IMR-90 (cell line): Measurements from ENCODE around the gene HPF1. TPM values are rescaled to one million over a fixed set of nuclear protein-coding genes. Genes with fewer than 3 reads are reported as not detected.

Experiments
- ATAC-seq: fragments of 200-7000 bp; cut with Tn5 transposase; 2 replicates; pipeline ENCODE4 v1.9.1; 2020; ENCODE audit warnings: low read depth, mild to moderate bottlenecking, moderate library complexity
- BruUV-seq: library from RNA; stranded (reverse); fragments of 400-500 nt; replicated peaks from 2 replicates; lab custom pipeline; 2021; lab: Mats Ljungman, UMichigan
- CTCF ChIA-PET: fragments of 300-600 bp; formaldehyde crosslinking; extraction: SDS; loops from one replicate; lab custom pipeline; 2021; ENCODE audit warnings: antibody characterized with exemption; lab: Yijun Ruan, JAX
- POLR2A ChIA-PET: fragments of 300-600 bp; sonication (Branson Sonifier 250); formaldehyde crosslinking; loops from one replicate; lab custom pipeline; 2022; ENCODE audit warnings: antibody characterized with exemption; ENCODE audit not compliant: unreplicated experiment; lab: Charles Lee
- DNase-seq: peaks from one replicate; pipeline ENCODE4 v3.0.0; 2013
- H2AFZ ChIP-seq: replicated peaks from 2 replicates; pipeline ENCODE3; 2013; ENCODE audit warnings: low read length, mild to moderate bottlenecking; ENCODE audit not compliant: poor library complexity
- H2AK5ac ChIP-seq: 2 replicates; pipeline ENCODE4 v1.6.1; 2013; ENCODE audit warnings: low read depth, low read length, inconsistent platforms
- H2AK9ac ChIP-seq: replicated peaks from 2 replicates; pipeline ENCODE3; 2013; ENCODE audit warnings: mild to moderate bottlenecking, low read depth, low read length, moderate library complexity; ENCODE audit not compliant: poor library complexity
- H2BK120ac ChIP-seq: 2 replicates; pipeline ENCODE4 v1.6.1; 2013; ENCODE audit warnings: low read depth, low read length, inconsistent platforms
- H2BK15ac ChIP-seq: 3 replicates; pipeline ENCODE4 v1.6.1; 2013; ENCODE audit warnings: low read depth, low read length, inconsistent platforms
- H2BK20ac ChIP-seq: 2 replicates; pipeline ENCODE4 v1.6.1; 2013; ENCODE audit warnings: low read depth, mild to moderate bottlenecking, inconsistent platforms, low read length, moderate library complexity
- H2BK5ac ChIP-seq: 2 replicates; pipeline ENCODE4 v1.6.1; 2013; ENCODE audit warnings: mild to moderate bottlenecking, low read depth, low read length, inconsistent platforms; ENCODE audit not compliant: poor library complexity, severe bottlenecking
- H3K14ac ChIP-seq: replicated peaks from 2 replicates; pipeline ENCODE4 v1.6.1; 2013; ENCODE audit warnings: low read depth, low read length, inconsistent platforms
- H3K18ac ChIP-seq: 2 replicates; pipeline ENCODE4 v1.6.1; 2013; ENCODE audit warnings: low read depth, low read length, control low read depth
- H3K23ac ChIP-seq: 2 replicates; pipeline ENCODE4 v1.6.1; 2013; ENCODE audit warnings: low read depth, low read length, inconsistent platforms
- H3K27ac ChIP-seq: 2 replicates; pipeline ENCODE4 v1.5.1; 2013; ENCODE audit warnings: mild to moderate bottlenecking, control low read depth, low read length; ENCODE audit not compliant: insufficient read depth
- H3K27me3 ChIP-seq: 2 replicates; pipeline ENCODE4 v1.6.1; 2013; ENCODE audit warnings: low read length; ENCODE audit not compliant: control insufficient read depth, insufficient read depth
- H3K36me3 ChIP-seq: 2 replicates; pipeline ENCODE4 v1.6.1; 2013; ENCODE audit warnings: low read length, mixed read lengths; ENCODE audit not compliant: control insufficient read depth, insufficient read depth
- H3K4ac ChIP-seq: 2 replicates; pipeline ENCODE4 v1.6.1; 2013; ENCODE audit warnings: low read depth, low read length, inconsistent platforms
- H3K4me1 ChIP-seq: 2 replicates; pipeline ENCODE4 v1.6.1; 2013; ENCODE audit warnings: low read length, mixed read lengths; ENCODE audit not compliant: control insufficient read depth, insufficient read depth
- H3K4me2 ChIP-seq: 2 replicates; pipeline ENCODE4 v1.6.1; 2013; ENCODE audit warnings: low read depth, mild to moderate bottlenecking, control low read depth, low read length, moderate library complexity
- H3K4me3 ChIP-seq: 2 replicates; pipeline ENCODE4 v1.5.1; 2013; ENCODE audit warnings: low read depth, mild to moderate bottlenecking, control low read depth, low read length, moderate library complexity; ENCODE audit not compliant: insufficient read depth
- H3K56ac ChIP-seq: 2 replicates; pipeline ENCODE4 v1.6.1; 2013; ENCODE audit warnings: low read length, inconsistent platforms; ENCODE audit not compliant: insufficient read depth; ENCODE audit errors: extremely low read depth
- H3K79me1 ChIP-seq, 2 experiments: 2 replicates each; pipeline ENCODE4 v1.6.1; 2013; ENCODE audit warnings: low read length in 2 of 2, inconsistent platforms in 1 of 2, low read depth in 1 of 2
- H3K9ac ChIP-seq: 2 replicates; pipeline ENCODE4 v1.6.1; 2013; ENCODE audit warnings: low read depth, low read length, control low read depth
- H3K9me1 ChIP-seq: 2 replicates; pipeline ENCODE4 v1.6.1; 2013; ENCODE audit warnings: low read length, inconsistent platforms; ENCODE audit not compliant: insufficient read depth
- H3K9me3 ChIP-seq: 2 replicates; pipeline ENCODE4 v1.6.1; 2013; ENCODE audit warnings: low read length; ENCODE audit not compliant: control insufficient read depth, insufficient read depth
- H4K20me1 ChIP-seq: 2 replicates; pipeline ENCODE4 v1.6.1; 2013; ENCODE audit warnings: low read length, inconsistent platforms; ENCODE audit not compliant: insufficient read depth
- H4K5ac ChIP-seq: 2 replicates; pipeline ENCODE4 v1.6.1; 2013; ENCODE audit warnings: mild to moderate bottlenecking, low read depth, low read length, control low read depth
- H4K8ac ChIP-seq, 2 experiments: 2 replicates each; pipeline ENCODE4 v1.6.1; 2013; ENCODE audit warnings: low read depth in 2 of 2, low read length in 2 of 2, control low read depth in 1 of 2, inconsistent platforms in 1 of 2
- H4K91ac ChIP-seq: 2 replicates; pipeline ENCODE4 v1.6.1; 2013; ENCODE audit warnings: low read depth, low read length, inconsistent platforms; ENCODE audit not compliant: insufficient read depth
- ELK1 ChIP-seq: fragments of 150-350 bp; IDR thresholded peaks from 2 replicates; pipeline ENCODE4 v1.6.1; 2016; ENCODE audit warnings: low read depth, mild to moderate bottlenecking, low read length, moderate library complexity, borderline replicate concordance
- POLR2A ChIP-seq: IDR thresholded peaks from 2 replicates; pipeline ENCODE4 v1.6.1; 2012; ENCODE audit warnings: mild to moderate bottlenecking, low read depth, low read length
- USF2 ChIP-seq: fragments of 150-350 bp; IDR thresholded peaks from 2 replicates; pipeline ENCODE4 v1.6.1; 2017; ENCODE audit warnings: mild to moderate bottlenecking, antibody characterized with exemption, low read length, low read depth
- WGBS, 2 experiments: methylation state at CpG; one replicate each; pipeline versions ENCODE4 v1.1.5 to v1.1.7; 2013; ENCODE audit warnings: missing lambda C conversion rate in 2 of 2; ENCODE audit not compliant: insufficient read length in 1 of 2; ENCODE audit errors: extremely low coverage in 2 of 2; 5-methylcytosine and 5-hydroxymethylcytosine counted together
- dilution Hi-C: fragments of 300-500 bp; cut with HindIII; formaldehyde crosslinking; loops from one replicate; pipeline ENCODE4 v1.14.3; 2018; ENCODE audit warnings: low sequenced_read_pairs; ENCODE audit not compliant: unreplicated experiment
- in situ Hi-C: fragments of 300-500 bp; cut with MboI; formaldehyde crosslinking; loops from 3 replicates; pipeline ENCODE4 v1.14.3; 2019; ENCODE audit warnings: low sequenced_read_pairs, inconsistent platforms, mixed read lengths
- intact Hi-C: fragments of 100-400 bp; cut with micrococcal nuclease; formaldehyde crosslinking; loops from 2 replicates; pipeline ENCODE4 v1.10.0; 2022
- polyA plus RNA-seq, 3 experiments: library from polyadenylated mRNA; depleted of rRNA; stranded (reverse); fragments of >200 nt; gene quantifications; 2 replicates each; pipeline ENCODE4 v1.2.3, GENCODE V29; 2012; ENCODE audit warnings: low replicate concordance in 1 of 3
- total RNA-seq: library from RNA; depleted of rRNA; stranded (reverse); fragments of >200 nt; gene quantifications from 2 replicates; pipeline ENCODE4 v1.2.3, GENCODE V29; 2012

HPF1 gene
- total and polyA plus RNA-seq, 2 of the 4 experiments (the other 2 are of a cell fraction), result 15.2 to 24.9 TPM

- intact Hi-C loops (no loop called here), in situ Hi-C loops (no loop called here), dilution Hi-C loops (no loop called here)
- Histone ChIP-seq H3K23ac (no peak overlapping the region), H2BK5ac (no peak overlapping the region), H2BK120ac (no peak overlapping the region), H2BK15ac (no peak overlapping the region), H3K79me1 (no peaks in the 10 kb centered on the region), H3K27me3 (peaks cover 8% of the 10 kb centered on the region), H3K14ac (no peak overlapping the region), H3K9ac (no peak overlapping the region), H3K56ac (no peak overlapping the region), H3K9me1 (no peaks in the 10 kb centered on the region), H4K91ac (no peak overlapping the region), H2AFZ (no peak overlapping the region), H4K5ac (no peak overlapping the region), H3K4me1 (no peaks in the 10 kb centered on the region; the same call in 1 of the 2 replicates), H3K4me3 (no peak overlapping the region), H3K4me2 (no peak overlapping the region), H2BK20ac (no peak overlapping the region), H3K18ac (no peak overlapping the region), H4K20me1 (no peaks in the 10 kb centered on the region), H4K8ac (no peak overlapping the region), H3K27ac (no peak overlapping the region), H3K9me3 (no peaks in the 10 kb centered on the region), H3K4ac (no peak overlapping the region), H3K36me3 (no peaks in the 10 kb centered on the region), H2AK9ac (no peak overlapping the region), H2AK5ac (no peak overlapping the region)
- TF ChIP-seq USF2 (no peak), ELK1 (no peak), POLR2A (no peak)
- WGBS, 2 experiments, result 94% methylated on average over 2 of the region's 3 CpGs; no CpG with 5 or more reads in 1 of the 2 experiments
- ATAC-seq (no peak), DNase-seq (no peak)
- ChIA-PET CTCF (interaction anchor here (0.9 kb wide), 1 partner anchor 15 kb away, joined by 3 read pairs; no protein-coding TSS in a partner anchor), POLR2A (no interaction called here)
- no TSS peak for BruUV-seq
These were observed 9.0 kb upstream of the HPF1 start for GRCh38 chr4:169766741-169767140.
